GM18502 (cell line): ENCODE data around the gene NAT14.
"Not testable (repeated sequence)": the region's sequence is repeated elsewhere in the genome, so short reads cannot be mapped to it uniquely, and the experiment has no call there.

Source experiments
- ATAC-seq: cut with Tn5 transposase; IDR thresholded peaks from one replicate; pipeline ENCODE4 v1.9.1; 2021; ENCODE audit warnings: mild to moderate bottlenecking; ENCODE audit not compliant: unreplicated experiment, poor library complexity

Gene NAT14

GRCh38 chr19:55484593-55485438, at the start of gene NAT14:
TSS of gene NAT14 (plus strand) at chr19:55485188. CDS start at chr19:55485709, 521 bp downstream.
- peak; percentile 61 for ATAC-seq

GRCh38 chr19:55436847-55437246, 48.1 kb upstream of the NAT14 start:
- ATAC-seq = no peak

DNA sequence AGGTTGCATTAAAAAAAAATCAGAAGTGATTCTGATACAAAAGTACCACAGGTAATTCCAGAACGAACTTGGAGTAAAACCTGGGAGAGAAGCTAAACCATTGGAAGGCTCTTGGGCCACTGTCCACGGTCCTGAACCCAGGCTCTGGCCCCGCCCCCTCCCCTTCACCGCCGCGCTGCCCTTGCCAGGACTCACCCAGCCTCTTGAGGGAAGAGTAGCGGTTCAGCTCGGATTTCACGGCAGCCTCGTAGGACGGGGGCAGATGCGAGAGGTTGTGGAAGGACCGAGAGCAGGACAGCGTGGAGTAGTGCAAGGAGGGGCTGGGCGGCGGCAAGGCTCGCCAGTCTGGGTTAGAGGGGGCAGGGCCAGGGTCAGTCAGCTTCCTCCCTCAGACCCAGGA, 47.6 kb upstream of the NAT14 start:
- ATAC-seq = no peak

DNA sequence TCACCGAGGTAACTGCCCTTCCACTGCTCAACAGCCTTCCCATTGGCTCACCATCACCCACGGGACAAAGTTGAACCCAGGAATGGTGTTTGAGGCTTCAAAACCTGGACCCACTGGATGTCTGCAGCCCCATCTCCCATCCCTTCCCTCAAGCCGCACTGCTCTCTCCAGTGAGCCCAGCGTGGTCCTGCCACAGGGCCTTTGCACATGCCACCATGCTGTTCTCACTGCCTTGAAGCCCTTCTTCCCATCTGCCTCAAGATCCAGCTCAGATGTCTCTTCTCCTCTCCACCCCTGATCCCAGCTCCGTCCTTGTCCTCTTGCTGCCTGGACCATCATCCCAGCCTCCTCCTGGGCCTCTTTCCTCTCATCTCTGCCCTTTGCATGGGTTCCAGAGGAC, 45.9 kb upstream of the NAT14 start:
- no peak for ATAC-seq

DNA sequence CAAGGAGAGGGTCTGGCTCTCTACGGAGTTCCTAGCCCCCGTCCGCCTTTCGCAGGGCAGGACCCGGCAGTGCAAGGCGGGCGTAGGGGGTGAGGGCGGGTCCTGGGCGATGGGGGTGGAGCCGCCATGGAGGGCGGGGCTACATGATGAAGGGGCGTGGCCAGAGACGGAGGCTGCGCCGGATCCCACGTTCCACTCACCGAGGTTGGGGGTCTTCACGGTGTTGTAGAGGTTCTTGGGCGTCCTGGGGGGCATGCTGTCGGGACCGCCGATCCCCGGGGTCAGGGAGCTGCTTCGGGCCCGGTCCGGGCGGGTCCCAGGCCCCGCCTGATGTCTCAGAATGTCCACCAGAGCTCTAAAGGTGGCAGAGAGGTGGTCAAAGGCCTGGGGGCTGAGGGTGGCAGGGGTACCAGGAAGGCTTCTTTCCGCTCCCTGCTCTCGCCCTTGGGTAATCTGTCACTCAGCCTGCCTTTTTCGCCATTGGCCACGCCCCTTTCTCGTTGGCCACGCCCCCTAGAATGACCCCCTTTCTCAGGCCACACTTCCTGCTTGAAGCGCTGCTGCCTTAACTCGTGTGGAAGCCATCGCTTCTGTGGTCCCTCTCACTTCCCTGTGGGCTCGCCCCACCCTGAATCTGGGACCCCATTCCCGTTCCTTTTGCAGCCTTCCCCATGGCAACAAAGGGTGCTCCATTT, 44.4 kb upstream of the NAT14 start:
- ATAC-seq = no peak

DNA sequence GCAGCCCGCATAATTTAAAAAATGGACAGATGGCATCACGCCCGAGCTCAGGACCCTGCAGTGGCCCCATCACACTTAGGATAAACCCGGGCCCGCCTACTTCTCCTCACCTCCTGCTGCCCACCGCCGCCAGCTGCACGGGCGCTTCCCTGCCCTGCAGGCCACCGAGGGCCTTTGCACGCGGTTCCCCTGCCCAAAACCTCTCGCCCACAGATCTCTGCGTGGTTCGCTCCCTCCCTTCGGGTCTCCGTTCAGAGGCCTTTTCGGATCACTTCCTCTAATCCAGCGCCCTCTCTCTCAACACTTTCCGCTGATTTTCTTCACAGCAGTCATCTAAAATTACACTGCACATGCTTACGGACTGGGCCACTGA, 43.7 kb upstream of the NAT14 start:
- no peak for ATAC-seq

- ATAC-seq = no peak
These were observed 43.2 kb upstream of the NAT14 start for GRCh38 chr19:55441692-55442321.

DNA sequence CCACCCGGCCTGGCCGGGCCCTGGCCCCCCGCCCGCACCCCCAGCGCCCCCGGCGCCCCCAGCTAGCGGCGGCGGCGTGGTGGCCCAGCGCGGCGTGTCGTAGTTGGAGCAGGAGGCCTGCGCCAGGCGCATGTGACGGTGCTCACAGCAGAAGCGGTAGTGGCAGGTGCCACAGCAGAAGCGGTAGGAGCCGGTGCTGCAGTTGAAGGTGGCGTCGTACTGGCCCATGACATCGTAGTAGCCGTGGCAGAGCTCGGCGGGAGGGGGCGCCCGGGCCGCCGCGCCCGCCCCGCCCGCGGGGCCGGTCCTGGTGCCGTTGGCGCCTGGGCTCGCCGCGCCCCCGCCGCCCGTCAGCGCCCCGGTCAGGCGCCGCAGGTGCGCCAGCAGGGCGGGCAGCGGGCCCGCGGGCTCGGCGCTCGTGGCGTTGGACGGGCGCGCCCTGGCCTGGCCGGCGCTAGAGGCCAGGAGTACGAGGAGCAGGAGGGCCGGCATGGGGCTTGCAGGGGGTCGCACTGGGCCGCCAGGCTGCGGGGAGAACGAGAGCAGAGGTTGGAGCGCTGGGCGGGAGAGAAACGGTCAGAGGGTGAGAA, 42.5 kb upstream of the NAT14 start:
- no peak for ATAC-seq

DNA sequence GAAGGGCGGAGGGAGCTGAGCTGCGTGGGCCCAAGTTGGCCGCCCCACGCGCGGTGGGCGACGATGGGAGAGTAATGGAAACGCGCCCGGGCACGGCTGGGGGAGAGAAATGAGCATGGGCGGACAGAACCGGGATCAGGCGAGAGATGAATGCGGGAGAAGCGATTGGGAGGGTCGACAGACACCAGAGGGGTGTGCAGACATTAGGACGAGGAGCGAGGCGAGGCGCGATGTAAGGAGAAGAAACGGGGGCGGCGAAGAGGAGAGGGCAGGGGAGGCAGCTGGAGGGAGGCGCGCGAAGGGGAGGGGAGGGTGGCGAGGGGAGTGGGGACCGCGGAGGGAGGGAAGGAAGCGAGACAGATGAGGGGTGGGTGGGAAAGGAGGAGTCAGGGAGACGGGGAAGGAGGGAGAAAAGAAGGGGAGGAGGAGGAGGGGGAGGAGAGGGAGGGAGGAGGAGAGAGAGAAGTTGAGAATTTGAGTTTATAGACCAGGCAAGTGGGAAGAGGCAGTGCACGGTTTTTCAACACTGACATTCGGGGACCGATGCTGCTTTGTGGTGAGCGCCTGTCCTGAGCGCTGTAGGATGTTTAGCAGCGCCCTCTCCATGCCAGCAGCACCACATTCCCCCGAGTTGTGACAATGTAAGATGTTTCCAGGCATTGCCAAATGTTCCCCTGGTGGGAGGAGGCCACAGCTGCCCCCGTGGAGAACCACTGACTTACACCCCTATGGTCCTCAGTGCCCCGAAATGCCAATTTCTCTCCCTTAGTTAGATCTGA, 41.8 kb upstream of the NAT14 start, which contains the start of gene SHISA7:
SHISA7 (minus strand) TSS at position 256 of the 779 bp plus-strand sequence. CDS start 437 bp downstream, outside the sequence.
- ATAC-seq = no peak

DNA sequence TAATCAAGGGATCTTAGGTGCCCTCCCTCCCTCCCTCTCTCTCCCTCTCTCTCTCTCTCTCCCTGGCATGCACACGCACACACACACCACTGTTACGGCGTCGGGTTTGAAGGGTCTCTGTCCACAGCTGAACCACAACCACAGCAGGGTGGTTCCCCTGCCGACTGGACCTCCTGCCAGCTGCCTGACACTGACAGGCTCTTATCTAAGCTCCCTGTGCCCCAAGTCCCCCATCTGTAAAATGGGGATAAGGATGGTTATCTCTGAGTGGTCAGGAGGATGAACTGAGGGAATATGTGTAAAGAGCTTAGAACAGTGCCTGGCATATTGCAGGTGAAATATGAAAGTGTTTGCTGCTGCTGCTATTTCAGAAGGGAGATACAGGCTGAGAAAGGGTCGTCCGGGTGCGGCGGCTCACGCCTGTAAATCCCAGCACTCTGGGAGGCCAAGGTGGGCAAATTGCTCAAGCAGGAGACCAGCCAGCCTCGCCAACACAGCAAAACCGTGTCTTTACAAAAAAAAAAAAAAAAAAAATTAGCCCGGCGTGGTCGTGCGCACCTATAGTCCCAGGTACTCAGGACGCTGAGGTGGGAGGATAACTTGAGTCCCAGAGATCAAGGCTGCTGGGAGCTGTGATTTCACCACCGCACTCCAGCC, 41.0 kb upstream of the NAT14 start:
- ATAC-seq = no peak

GRCh38 chr19:55444646-55445045, 40.3 kb upstream of the NAT14 start:
- no peak for ATAC-seq

- no peak for ATAC-seq
These were observed 38.9 kb upstream of the NAT14 start for GRCh38 chr19:55446060-55446459.

DNA sequence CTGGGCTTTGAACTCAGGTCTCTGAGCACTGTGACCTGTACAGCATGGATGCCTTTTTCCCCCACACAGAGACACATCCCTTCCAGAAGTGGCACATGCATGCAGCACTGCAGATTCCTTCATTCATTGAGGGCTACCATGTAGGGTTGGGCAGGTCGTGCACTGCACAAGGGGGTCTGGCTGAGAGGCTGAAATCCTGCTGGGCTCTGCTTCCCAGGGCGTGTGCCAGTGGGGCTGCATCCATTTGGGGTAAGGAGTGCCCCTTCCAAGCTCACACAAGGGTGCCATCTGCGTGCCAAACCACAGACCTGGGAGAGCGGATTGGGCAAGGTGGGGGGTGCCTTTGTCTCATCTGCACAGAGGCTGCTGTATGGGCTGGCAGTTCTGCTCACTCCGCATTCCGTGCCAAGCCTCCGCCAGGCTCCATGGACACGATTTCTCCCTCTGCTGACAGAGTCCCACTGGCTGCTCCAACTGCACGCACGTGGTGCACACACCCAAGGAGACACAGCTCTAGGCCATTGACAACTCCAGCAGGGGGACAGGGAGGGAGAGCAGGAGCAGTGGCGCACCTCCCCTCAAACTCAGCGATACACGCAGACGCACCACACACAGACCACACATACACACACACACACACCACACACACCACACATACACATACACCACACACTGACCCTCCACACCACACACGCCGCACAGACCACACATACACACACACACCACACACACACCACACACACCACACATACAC, 37.4 kb upstream of the NAT14 start:
- no peak for ATAC-seq

DNA sequence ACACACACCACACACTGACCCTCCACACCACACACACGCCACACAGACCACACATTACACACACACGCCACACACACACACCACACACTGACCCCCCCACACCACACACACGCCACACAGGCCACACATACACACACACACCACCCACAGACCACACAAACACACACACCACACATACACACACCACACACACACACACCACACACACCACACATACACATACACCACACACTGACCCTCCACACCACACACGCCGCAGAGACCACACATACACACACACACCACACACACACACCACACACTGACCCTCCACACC, 36.9 kb upstream of the NAT14 start:
- ATAC-seq = not testable (repeated sequence)

DNA sequence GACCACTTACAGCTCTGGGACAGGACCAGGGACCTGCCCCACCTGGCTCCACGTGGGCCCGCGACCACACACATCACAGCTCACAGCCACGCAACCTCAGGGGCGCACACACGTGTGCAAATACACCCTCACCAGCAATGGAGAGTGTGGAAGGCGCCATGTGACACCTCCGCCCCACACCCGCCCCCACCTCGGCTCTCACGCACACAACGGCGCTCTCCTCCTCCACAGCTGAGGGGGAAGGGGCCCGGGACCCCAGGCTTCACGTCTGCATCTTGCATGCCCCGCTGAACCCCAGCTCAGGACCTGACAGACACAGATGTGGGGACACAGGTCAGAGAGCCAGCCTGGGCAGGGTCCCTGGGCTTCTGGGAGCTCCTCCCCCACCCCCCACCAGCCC, 35.5 kb upstream of the NAT14 start:
- no peak for ATAC-seq

DNA sequence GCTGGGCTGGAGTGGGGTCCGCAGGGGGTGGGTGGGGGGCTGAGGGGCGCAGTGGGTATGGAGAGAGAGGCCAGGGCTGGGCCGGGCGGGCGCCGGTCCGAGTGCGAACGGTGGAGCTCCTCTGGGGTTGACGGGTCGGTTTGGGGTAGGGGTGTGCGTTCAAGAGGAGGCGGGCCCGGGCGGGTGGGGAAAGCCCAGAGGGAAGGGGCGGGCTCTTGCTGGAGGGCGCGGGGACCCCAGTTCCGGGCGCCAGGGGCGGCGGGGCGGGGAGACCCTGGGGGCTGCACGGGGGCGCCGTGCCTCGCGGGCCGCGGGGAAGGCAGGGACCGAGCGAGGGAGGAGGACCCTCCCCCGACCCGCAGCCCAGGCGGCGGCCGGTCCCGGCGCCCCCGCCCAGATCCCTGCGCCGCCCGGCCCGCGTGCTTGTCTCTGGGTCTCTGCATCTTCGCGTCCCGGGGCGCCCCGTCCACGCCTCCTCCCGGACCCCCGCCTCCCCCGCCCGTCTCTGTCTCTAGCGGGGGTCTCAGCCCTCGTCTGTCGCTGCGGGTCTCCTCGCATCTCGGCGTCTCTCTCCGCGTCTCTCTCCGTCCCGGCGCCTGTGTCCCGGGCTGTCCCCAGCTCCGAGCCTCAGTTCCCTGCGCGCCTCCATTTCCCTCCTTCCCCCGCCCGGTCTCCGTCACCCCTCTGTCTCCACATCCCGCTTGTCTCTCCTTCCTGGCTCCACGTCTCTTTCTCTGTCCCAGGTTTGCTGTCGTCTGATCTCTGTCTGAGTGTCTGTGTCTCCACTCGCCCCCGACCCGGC, 33.6 kb upstream of the NAT14 start:
- no peak for ATAC-seq

DNA sequence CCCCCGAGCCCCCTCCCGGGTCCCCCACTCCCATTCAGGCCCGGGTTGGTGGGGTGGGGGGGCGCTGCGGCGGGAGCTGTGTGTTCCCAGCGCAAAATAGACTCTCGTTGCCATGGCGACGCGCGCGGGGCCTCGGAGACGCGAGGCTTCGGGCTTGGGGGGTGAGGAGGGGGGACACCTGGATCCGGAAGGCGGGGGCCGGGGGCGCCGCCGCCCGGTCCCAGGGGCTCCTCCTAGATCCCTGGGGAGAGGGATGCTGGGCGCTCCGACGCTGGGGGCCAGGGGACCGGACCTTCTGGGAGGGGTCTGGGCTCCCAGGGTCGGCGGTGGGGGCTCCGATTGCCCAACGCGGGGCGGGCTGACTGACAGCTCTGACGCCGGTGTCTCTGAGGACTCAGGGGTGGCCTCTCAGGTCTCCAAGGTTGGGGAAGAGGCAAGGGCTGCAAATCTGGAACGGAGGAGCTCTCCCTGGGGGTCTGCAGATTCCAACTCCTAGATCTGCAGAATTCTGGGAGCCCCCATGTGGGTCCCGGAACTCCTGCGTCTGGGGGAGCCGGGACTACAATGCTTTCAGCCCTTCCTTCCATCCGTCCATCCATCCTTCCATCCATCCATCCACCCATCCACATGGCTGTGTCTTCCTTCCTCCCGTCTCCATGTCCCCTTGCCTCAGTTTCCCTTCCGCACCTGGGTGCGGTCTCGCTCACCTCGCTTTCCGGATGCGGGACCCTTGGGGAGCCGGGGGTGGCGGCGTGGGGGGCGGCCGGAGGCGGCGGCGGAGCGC, 32.8 kb upstream of the NAT14 start:
- ATAC-seq = no peak
